ENCODE data around the gene GRB10.

Gene GRB10

DNA sequence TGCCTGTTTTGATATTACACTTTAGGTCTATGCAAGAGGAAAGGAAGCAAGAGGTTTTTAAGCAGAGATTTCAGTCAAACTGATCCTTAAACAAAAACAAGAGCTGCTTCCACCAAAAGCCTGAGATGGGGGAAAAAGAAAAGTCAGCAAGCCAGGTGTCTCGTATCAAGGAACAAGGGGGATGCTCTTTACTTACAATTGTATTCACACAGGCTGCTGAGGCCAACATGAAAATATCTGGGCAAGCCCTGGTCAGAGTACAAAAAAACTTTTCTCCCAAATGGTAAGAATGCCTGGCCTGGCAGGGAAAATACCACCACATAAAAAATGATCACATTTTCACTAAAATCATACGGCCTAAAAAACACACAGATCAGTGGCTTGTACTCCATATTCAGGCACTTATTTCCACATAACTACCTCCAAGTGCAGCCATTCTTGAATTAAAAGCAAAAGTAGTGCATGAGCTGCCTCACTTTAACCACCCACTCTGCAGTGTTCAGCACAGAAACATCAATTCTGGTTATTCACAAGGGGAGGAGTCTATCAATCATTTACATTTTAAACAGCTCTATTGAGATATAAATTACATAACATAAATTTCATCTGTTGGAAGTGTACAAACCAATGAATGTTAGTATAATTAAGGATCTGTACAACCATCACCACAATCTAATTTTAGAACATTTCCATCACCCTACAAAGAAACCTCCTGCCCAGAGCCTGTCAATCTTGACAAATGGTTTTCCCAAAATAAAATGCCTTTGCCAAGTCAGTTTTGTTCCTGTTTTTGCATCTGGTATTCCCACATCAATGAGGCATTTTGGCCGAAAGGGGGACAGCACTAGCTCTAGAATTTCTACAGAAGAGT lies 70.2 kb downstream of the GRB10 start:
- Mint-ChIP-seq H3K36me3 (peaks cover 2% of the 10 kb centered on the region), H3K27ac (no peak overlapping the region), H3K4me1 (no peaks in the 10 kb centered on the region), H3K27me3 (no peaks in the 10 kb centered on the region), H3K4me3 (no peak overlapping the region), H3K9me3 (no peaks in the 10 kb centered on the region)

DNA sequence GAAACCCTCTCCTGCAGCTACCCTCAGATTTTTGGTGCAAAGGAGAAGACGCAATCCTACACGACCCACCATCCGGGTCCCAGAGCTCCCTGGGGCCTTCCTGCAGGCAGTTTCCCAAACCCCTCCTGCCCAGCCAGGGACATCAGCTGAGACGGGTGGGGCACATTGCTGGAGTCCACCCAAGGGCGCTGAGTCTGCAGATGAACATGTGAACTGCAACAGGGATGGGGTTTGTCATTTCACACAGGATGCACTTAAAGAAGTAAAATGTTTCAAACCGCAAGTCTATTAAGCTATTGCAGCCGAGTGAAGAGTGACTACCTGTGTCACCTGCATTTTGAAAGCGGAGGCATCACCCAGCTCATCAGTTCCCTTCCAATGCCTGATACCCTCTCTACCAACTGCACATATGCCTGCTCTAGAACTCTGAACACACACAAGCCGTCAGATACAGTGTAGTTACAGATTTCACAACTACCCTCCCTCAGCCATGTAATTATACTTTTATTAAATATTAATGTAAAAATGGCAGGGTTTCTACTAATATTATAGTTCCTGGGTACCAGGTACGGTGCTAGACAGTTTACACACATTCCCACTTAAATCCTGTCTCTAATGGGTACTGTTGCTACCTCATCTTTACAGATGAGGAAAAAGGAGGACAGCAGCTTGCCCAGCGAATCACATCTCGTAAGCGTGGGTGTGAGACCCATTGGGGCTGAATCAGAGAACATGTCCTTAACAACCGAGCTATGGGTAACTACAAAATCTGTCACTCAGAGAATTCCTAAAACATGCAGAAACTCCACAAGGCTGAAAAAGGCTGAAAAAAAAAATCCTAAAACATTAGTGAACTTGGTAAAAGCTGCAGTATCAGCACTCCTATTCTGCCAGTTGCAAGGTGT lies 71.2 kb downstream of the GRB10 start:
- H3K4me1 Mint-ChIP-seq: no peaks in the 10 kb centered on the region
- H3K27me3 Mint-ChIP-seq: no peaks in the 10 kb centered on the region
- peaks cover 2% of the 10 kb centered on the region for H3K36me3 Mint-ChIP-seq
- no peak overlapping the region for H3K27ac Mint-ChIP-seq
- H3K9me3 Mint-ChIP-seq: no peaks in the 10 kb centered on the region
- H3K4me3 Mint-ChIP-seq: no peak overlapping the region

DNA sequence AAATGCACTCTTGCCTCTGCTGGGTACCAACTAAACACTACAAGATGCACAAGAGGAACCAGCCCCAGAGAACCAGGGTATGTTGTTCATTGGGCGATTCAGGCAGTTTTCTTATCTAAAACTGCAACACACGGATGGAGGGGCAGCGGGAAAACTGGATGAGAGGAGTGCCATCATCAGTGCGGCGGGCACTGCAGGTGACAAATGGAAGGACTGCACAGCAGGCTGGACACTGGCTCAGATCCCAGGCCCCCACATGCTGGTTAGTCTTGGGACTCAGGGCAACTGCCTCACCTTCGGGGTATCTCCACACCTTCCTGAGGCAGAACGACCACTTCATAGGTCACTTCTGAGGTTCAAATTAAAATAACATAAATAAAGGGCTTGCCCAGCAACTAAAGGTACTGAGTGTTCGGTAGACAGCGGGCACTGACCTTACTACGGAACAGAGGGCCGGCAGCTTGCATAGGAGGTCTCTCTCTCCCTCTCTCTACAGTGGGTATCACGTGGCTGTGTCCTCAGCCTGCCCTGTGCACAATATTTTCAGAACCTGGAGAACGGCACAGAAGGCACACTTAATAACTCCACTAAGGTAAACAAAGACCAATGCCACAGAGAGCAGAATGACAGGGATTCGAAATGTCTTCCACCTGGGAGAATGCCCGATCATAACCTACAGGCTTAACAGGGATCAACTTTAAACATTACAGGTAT lies 72.1 kb downstream of the GRB10 start:
- Mint-ChIP-seq H3K4me1 (no peaks in the 10 kb centered on the region), H3K9me3 (no peaks in the 10 kb centered on the region), H3K36me3 (peaks cover 1% of the 10 kb centered on the region), H3K27me3 (no peaks in the 10 kb centered on the region), H3K27ac (no peak overlapping the region), H3K4me3 (no peak overlapping the region)

DNA sequence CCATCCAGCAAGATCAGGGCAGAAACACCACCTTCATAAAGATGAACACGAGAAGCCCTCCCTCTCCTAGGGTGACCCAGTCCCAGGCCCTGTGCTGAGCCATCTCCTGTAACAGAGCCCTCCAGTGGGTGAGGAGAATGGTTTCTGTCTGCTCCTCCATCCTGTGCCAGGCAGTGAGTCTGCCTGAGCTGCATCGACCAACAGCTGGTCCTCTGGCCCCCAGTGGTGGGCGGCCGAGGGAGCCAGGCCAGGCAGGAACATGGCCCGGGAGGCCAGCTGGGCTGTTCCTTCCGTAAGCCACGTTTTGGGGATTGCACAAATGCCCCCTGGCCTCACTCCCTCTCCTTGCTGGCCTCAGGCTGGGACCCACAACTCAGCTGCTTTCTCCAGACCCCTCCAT lies 73.5 kb downstream of the GRB10 start:
- H3K27me3 Mint-ChIP-seq: no peaks in the 10 kb centered on the region
- H3K27ac Mint-ChIP-seq: no peak overlapping the region
- H3K9me3 Mint-ChIP-seq: no peaks in the 10 kb centered on the region
- no peaks in the 10 kb centered on the region for H3K36me3 Mint-ChIP-seq
- no peaks in the 10 kb centered on the region for H3K4me1 Mint-ChIP-seq
- no peak overlapping the region for H3K4me3 Mint-ChIP-seq

DNA sequence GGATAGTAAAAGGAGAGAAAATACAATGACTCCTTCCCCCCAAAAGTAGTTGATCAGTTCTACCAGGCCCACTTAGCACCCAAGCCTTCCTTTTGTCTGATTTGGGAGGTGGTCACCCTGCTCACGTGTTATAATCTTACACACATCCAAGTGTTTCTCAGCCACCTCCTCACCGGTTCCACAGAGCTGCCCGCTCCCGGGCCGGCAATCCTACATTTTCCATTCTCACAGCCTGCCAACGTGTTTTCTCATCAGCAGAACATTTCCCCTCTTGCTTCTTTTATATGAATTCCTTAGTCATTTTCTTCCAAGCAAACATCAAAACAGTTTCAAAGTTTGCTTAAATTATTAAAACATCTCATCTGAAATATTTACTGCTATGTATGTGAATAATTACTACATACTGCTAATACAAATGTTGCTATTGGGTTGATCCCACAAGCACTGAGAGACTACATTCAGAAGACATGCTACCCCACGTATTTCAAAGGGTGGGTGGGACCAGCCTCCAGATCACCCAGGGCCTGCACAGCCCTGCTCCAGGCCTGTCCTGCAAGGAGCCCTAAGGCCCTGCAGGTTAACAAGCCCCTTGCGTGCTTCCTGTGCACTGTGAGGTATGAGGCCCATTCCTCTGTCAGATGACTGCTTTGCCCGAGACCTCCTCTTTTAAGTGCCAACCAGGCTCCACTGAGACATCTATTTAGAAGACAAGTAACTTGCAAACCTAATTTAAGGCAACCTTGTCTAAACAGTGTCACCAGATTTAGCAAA lies 75.3 kb downstream of the GRB10 start:
- no peak overlapping the region for H3K27ac Mint-ChIP-seq
- no peaks in the 10 kb centered on the region for H3K9me3 Mint-ChIP-seq
- H3K4me3 Mint-ChIP-seq: no peak overlapping the region
- H3K27me3 Mint-ChIP-seq: no peaks in the 10 kb centered on the region
- H3K4me1 Mint-ChIP-seq: no peaks in the 10 kb centered on the region
- no peaks in the 10 kb centered on the region for H3K36me3 Mint-ChIP-seq

DNA sequence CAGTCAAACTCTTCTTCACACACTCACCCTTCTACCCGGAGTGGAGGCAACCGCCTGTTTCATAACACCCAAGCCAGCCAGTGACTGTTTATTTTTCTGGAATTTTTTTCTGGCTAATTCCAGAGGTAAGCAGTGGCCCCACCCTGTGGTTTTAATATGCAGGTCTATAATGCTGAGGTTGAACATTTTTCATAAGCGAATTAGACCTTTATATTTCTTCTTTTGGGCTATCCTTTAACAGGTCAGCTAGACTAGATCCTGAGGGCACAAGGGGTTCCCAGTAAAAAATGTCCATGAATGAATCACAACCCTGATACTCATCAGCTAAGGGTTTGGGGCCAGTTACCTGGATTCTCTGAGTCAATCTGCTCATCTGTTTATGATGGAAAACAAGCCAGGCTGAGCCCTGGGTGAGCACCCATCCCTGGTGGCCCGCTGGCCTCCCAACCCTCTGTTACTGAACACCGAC lies 76.2 kb downstream of the GRB10 start:
- H3K36me3 Mint-ChIP-seq: no peaks in the 10 kb centered on the region
- no peaks in the 10 kb centered on the region for H3K27me3 Mint-ChIP-seq
- no peak overlapping the region for H3K27ac Mint-ChIP-seq
- H3K4me3 Mint-ChIP-seq: no peak overlapping the region
- no peaks in the 10 kb centered on the region for H3K4me1 Mint-ChIP-seq
- H3K9me3 Mint-ChIP-seq: no peaks in the 10 kb centered on the region

DNA sequence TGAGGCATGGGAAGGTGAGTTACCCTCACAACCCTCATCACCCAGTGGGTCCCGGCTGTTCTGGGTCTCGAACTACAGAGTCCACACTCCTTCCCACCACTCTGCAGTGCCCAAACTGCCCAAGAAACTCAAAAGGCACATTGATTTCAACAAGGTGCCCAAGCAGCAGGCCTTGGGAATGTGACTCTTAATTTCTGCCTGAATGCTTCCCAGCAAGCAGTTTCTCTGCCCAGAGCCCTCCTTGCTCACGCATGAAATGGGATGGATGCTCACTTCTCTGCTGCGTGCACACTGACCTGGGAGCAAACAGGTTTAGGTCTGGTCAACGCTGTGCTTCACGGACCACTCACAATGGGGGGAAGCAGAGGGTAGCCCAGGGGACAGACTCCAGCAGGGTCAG lies 77.9 kb downstream of the GRB10 start:
- Mint-ChIP-seq H3K36me3 (no peaks in the 10 kb centered on the region), H3K27me3 (no peaks in the 10 kb centered on the region), H3K27ac (no peak overlapping the region), H3K9me3 (no peaks in the 10 kb centered on the region), H3K4me3 (no peak overlapping the region), H3K4me1 (peaks cover 6% of the 10 kb centered on the region)

DNA sequence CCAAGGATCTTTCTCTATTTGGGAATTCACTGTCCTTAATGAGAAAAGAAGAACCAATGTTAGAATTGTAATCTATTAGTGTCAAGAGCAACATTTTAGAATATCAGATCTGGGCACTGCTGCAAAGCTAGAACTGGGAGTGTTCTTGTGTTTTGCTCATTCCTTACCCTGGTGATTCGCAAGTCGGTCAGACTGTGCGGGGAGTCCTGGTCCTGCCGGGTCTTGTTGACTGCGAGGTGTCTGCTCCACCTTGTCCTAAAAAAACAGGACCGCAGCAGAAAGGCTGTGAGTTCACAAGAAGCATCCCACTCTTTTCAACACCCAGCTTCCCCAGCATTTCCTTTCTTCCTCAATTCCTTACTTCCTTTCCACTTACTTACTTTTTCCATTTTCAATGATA lies 79.0 kb downstream of the GRB10 start:
- Mint-ChIP-seq H3K36me3 (no peaks in the 10 kb centered on the region), H3K27ac (no peak overlapping the region), H3K27me3 (no peaks in the 10 kb centered on the region), H3K4me3 (no peak overlapping the region), H3K4me1 (peaks cover 6% of the 10 kb centered on the region), H3K9me3 (no peaks in the 10 kb centered on the region)

DNA sequence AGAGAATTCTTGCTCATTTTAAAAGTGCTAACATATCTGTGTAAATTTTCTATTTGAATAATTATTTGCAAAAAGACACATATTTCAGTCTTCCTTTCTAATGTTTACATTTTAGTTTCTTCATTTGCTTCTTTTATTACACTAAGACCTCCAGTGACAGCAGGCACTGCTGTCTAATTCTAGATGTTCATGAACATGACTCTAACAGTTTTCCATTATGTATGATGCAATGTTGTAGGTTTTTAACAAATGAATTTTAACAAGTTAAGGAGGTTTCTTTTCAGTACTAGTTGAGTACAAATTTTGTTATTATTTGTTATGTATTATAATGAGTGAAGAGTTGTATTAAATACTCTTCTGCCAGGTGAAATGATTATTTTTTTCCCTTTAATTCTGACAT lies 83.6 kb downstream of the GRB10 start:
- Mint-ChIP-seq H3K27ac (no peak overlapping the region), H3K4me1 (peaks cover 10% of the 10 kb centered on the region), H3K4me3 (no peak overlapping the region), H3K36me3 (no peaks in the 10 kb centered on the region), H3K9me3 (no peaks in the 10 kb centered on the region), H3K27me3 (no peaks in the 10 kb centered on the region)

DNA sequence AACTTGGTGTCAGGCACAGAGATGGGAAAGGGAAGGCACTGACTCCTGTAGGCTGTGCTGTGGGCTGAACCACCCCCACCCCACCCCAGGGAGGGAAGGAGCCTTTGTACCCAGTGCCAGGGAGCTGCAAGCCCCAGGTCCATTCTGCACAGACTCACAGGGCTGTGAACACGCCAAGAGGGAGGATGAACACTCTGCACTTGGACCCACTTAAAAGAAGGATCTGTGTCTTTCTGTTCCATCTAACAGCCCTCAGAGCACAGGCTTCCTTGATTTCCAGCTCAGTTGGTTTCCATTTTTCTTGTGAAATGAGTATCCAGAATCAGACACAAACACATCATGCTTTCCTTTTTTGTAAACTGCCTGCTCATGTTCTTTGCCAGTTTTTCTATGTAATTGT lies 84.9 kb downstream of the GRB10 start:
- no peaks in the 10 kb centered on the region for H3K27me3 Mint-ChIP-seq
- H3K27ac Mint-ChIP-seq: no peak overlapping the region
- no peaks in the 10 kb centered on the region for H3K9me3 Mint-ChIP-seq
- no peak overlapping the region for H3K4me3 Mint-ChIP-seq
- H3K4me1 Mint-ChIP-seq: peaks cover 10% of the 10 kb centered on the region
- no peaks in the 10 kb centered on the region for H3K36me3 Mint-ChIP-seq

DNA sequence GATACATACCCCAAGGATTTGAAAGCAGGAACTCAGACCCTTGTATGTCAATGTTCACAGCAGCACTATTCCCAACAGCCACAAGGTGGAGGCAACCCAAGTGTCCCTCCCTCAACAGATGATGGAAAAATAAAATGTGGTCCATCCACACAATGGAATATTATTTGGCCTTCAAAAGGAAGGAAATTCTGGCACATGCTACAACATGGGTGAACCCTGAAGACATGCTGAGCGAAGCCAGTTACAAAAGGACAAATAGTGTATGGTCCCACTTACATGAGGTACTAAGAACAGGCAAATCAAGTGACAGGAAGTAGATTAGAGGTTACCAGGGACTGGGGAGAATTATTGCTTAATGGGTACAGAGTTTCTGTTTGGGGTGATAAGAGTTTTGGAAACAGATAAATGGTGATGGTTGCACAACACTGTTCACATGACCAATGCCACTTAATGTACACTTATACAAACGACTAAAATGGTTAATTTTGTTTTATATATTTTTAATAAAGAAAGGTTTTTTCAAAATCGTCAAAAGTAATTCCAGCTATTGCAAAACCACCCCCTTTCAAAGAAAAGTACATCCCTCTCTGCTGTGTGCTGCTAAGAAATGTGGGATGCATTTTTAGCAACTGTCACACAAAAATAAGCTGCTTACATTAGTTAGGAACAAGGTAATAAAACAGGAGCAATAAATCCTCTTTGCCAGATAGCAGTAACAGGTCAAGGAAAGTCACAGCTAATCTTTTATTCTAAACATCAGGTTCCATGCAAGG lies 85.7 kb downstream of the GRB10 start:
- no peaks in the 10 kb centered on the region for H3K27me3 Mint-ChIP-seq
- H3K36me3 Mint-ChIP-seq: no peaks in the 10 kb centered on the region
- H3K9me3 Mint-ChIP-seq: no peaks in the 10 kb centered on the region
- H3K27ac Mint-ChIP-seq: no peak overlapping the region
- no peak overlapping the region for H3K4me3 Mint-ChIP-seq
- peaks cover 10% of the 10 kb centered on the region for H3K4me1 Mint-ChIP-seq

DNA sequence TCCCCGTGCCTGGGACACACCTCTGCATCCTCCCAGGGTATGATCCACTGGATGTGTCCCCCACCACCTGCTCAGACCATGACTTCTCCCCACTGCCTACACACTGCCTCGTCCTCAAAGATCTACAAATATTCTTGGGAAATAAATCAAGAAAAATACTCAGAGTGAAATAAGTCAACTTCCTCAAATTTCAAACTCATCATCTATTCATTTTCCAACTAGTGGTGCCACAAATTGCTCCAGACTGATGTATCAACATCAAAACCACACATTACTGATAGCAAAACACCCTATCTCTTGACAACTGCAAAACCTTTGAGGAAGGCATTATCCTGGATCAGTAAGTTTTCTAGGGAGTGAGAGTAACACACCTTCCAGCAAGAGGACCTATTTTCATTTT lies 87.7 kb downstream of the GRB10 start:
- no peaks in the 10 kb centered on the region for H3K27me3 Mint-ChIP-seq

DNA sequence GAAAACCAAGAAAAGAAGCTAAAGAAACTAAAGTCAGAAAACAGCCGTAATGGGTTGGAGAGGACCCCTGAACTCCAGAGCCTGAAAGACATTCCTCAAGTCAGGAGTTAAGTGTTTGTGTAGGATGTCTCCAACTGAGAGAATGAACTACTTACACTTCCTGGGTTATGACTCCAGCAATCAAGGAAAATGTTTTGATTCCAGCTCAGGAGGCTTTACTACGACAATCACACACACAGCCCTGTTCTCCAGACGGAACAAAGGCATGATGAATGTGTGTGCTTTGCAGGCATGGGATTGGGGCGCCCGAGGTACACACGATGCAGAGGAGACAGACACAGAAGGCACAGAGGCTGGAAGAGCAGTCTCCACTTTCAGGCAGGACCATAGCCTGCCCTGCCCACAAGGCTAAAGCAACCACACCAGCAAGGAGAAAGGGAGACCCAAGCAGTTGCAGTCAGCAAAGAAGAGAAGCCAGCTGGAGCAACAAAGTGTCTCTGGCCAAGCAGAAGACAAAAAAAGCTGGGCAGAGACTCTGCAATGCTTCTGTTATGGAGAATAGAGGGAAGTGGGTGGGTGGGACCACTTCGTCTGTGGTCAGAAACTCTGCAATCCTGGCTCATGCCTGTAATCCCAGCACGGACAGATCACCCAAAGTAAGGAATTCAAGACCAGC lies 89.1 kb downstream of the GRB10 start:
- H3K9me3 Mint-ChIP-seq: no peaks in the 10 kb centered on the region
- H3K27ac Mint-ChIP-seq: no peak overlapping the region

More for the DNA sequence above, 87.7 kb downstream of the GRB10 start:
- no peak overlapping the region for H3K27ac Mint-ChIP-seq
- H3K9me3 Mint-ChIP-seq: no peaks in the 10 kb centered on the region
- peaks cover 4% of the 10 kb centered on the region for H3K4me1 Mint-ChIP-seq
- no peak overlapping the region for H3K4me3 Mint-ChIP-seq
- no peaks in the 10 kb centered on the region for H3K36me3 Mint-ChIP-seq

DNA sequence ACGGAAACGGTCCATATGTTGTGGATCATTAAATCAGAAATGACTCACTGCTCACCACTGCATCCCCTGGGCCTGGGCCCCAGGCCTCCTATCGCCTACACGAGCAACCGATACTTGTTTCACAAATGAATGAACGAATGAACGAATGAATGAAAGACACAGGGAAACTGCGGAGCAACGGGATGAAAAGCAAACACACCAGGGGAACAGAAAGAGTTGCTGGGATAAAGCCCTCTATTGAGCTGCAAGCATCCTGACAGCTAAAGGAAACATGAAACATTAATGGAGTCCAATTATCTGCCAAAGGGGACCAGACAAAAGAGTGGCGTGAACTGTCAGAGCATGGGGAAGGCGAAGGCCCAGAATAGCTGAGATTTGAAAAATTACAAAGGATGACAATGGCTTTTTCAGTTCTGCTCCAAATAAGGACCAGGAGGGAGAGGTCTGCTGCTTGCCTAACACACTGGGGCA lies 92.1 kb downstream of the GRB10 start:
- Mint-ChIP-seq H3K27me3 (no peaks in the 10 kb centered on the region), H3K4me3 (no peak overlapping the region), H3K4me1 (no peaks in the 10 kb centered on the region), H3K27ac (no peak overlapping the region), H3K9me3 (no peaks in the 10 kb centered on the region), H3K36me3 (no peaks in the 10 kb centered on the region)

More for the DNA sequence above, 89.1 kb downstream of the GRB10 start:
- peaks cover 4% of the 10 kb centered on the region for H3K4me1 Mint-ChIP-seq
- H3K27me3 Mint-ChIP-seq: no peaks in the 10 kb centered on the region
- no peak overlapping the region for H3K4me3 Mint-ChIP-seq
- H3K36me3 Mint-ChIP-seq: no peaks in the 10 kb centered on the region

All from activated naive CD4-positive, alpha-beta T cell treated with anti-CD3 and anti-CD28 coated beads, Interleukin-2, amount 50 U/mL, for 24 hours (primary cell).